Caco-2 (cell line): ENCODE results near the gene TOR2A. TPM values are rescaled to one million over a fixed set of nuclear protein-coding genes. Genes with fewer than 3 reads are reported as not detected.

ENCODE experiments used
- BruUV-seq: library from RNA; stranded (reverse); fragments of 400-500 nt; replicated peaks from 2 replicates; lab custom pipeline; 2021; lab: Mats Ljungman, UMichigan
- CTCF ChIA-PET: fragments of 300-600 bp; sonication (Branson Sonifier 250); formaldehyde crosslinking; loops from one replicate; lab custom pipeline; 2022; ENCODE audit warnings: antibody characterized with exemption; lab: Charles Lee
- POLR2A ChIA-PET: fragments of 300-600 bp; sonication (Branson Sonifier 250); formaldehyde crosslinking; loops from one replicate; lab custom pipeline; 2022; ENCODE audit warnings: antibody characterized with exemption; lab: Charles Lee
- DNase-seq, 2 experiments: peaks; one replicate each; pipeline versions ENCODE4 v3.0.0 to v3.0.0-alpha.2; 2020 to 2022
- H3K27me3 ChIP-seq: replicated peaks from 2 replicates; pipeline ENCODE4 v1.6.0; 2011; ENCODE audit warnings: low read length; ENCODE audit not compliant: control insufficient read depth, insufficient read depth
- H3K36me3 ChIP-seq: 2 replicates; pipeline ENCODE4 v1.5.1; 2011; ENCODE audit warnings: low read length; ENCODE audit not compliant: control insufficient read depth, insufficient read depth
- H3K4me1 ChIP-seq: fragments of 250-450 bp; sonication (Bioruptor Pico); 2 replicates; pipeline ENCODE4 v1.5.1; 2020; ENCODE audit warnings: mild to moderate bottlenecking
- H3K4me3 ChIP-seq: 2 replicates; pipeline ENCODE4 v1.5.1; 2011; ENCODE audit warnings: low read depth, mild to moderate bottlenecking, control low read depth, low read length
- H3K9me3 ChIP-seq: fragments of 250-450 bp; sonication (Bioruptor Pico); 2 replicates; pipeline ENCODE4 v1.5.1; 2020; ENCODE audit warnings: mild to moderate bottlenecking, moderate library complexity
- H3K27ac Mint-ChIP-seq: one replicate; pipeline ENCODE4 v1.8.0; 2022; ENCODE audit warnings: mixed read lengths; ENCODE audit not compliant: unreplicated experiment
- H3K27me3 Mint-ChIP-seq: one replicate; pipeline ENCODE4 v1.8.0; 2022; ENCODE audit warnings: mixed read lengths; ENCODE audit not compliant: insufficient read depth, unreplicated experiment
- H3K36me3 Mint-ChIP-seq: one replicate; pipeline ENCODE4 v1.8.0; 2022; ENCODE audit warnings: mild to moderate bottlenecking, mixed read lengths; ENCODE audit not compliant: insufficient read depth, unreplicated experiment
- H3K4me1 Mint-ChIP-seq: one replicate; pipeline ENCODE4 v1.8.0; 2022; ENCODE audit warnings: low read depth, mixed read lengths; ENCODE audit not compliant: unreplicated experiment
- H3K4me3 Mint-ChIP-seq: one replicate; pipeline ENCODE4 v1.8.0; 2022; ENCODE audit warnings: mild to moderate bottlenecking, moderate library complexity, mixed read lengths; ENCODE audit not compliant: unreplicated experiment
- H3K9me3 Mint-ChIP-seq: one replicate; pipeline ENCODE4 v1.8.0; 2022; ENCODE audit warnings: mixed read lengths; ENCODE audit not compliant: unreplicated experiment
- CTCF ChIP-seq, 2 experiments: fragments of 200-600 bp in 1 of 2; IDR thresholded peaks; 1 replicate in 1 of 2; 2 replicates in 1 of 2; pipeline versions ENCODE4 v1.5.1 to v1.8.0; 2011 to 2022; ENCODE audit warnings: antibody characterized with exemption in 1 of 2, control low read depth in 1 of 2, inconsistent platforms in 1 of 2, low read depth in 1 of 2, low read length in 1 of 2, mild to moderate bottlenecking in 1 of 2, moderate library complexity in 1 of 2; ENCODE audit not compliant: insufficient read depth in 1 of 2, severe bottlenecking in 1 of 2, unreplicated experiment in 1 of 2
- intact Hi-C: fragments of 100-400 bp; cut with micrococcal nuclease; formaldehyde crosslinking; loops from one replicate; pipeline ENCODE4 v1.10.0; 2022; ENCODE audit not compliant: unreplicated experiment
- total RNA-seq: library from RNA; stranded (reverse); gene quantifications from 2 replicates; pipeline ENCODE4 v1.2.3, GENCODE V29; 2022

Gene TOR2A
- total RNA-seq, 1 experiment from 2014 or later: 12.9 TPM

- no TSS peak for BruUV-seq
- H3K27me3 Mint-ChIP-seq: peaks cover 3% of the 10 kb centered on the region
- peak overlapping the region; percentile 82 for H3K4me3 Mint-ChIP-seq
- H3K27ac Mint-ChIP-seq: no peak overlapping the region
- Histone ChIP-seq H3K4me3 (peak overlapping the region; percentile 48), H3K4me1 (no peaks in the 10 kb centered on the region), H3K9me3 (no peaks in the 10 kb centered on the region), H3K27me3 (no peaks in the 10 kb centered on the region), H3K36me3 (no peaks in the 10 kb centered on the region)
- H3K4me1 Mint-ChIP-seq: no peaks in the 10 kb centered on the region
- TF ChIP-seq CTCF (IDR thresholded peaks at IDR 0.05; ENCODE audit: insufficient read depth in 1 of 2, low read depth in 1 of 2, low read length in 1 of 2, severe bottlenecking in 1 of 2, unreplicated experiment in 1 of 2): no peak
- peak; percentile 99 for DNase-seq
- CTCF ChIA-PET: interaction anchor here (0.6 to 3.1 kb wide), 12 partner anchors 8 to 267 kb away, joined by 3 to 32 read pairs (median 3); partner anchors contain the start of genes CDK9 and TOR2A
- intact Hi-C loops: loop anchor here (1.0 kb wide), 1 partner anchor 14 kb away; no protein-coding TSS in a partner anchor
- H3K9me3 Mint-ChIP-seq: no peaks in the 10 kb centered on the region
- H3K36me3 Mint-ChIP-seq: no peaks in the 10 kb centered on the region
- POLR2A ChIA-PET: interaction anchor here (0.5 to 1.0 kb wide), 7 partner anchors 13 to 297 kb away, joined by 3 to 8 read pairs (median 4); partner anchors contain the start of genes ST6GALNAC4 and TOR2A
Measured at GRCh38 chr9:127770905-127771569, 35.9 kb upstream of the TOR2A start.

GRCh38 chr9:127770583-127770904, 35.5 kb upstream of the TOR2A start:
- TF ChIP-seq CTCF (IDR thresholded peaks at IDR 0.05; ENCODE audit: insufficient read depth in 1 of 2, low read depth in 1 of 2, low read length in 1 of 2, severe bottlenecking in 1 of 2, unreplicated experiment in 1 of 2): no peak
- CTCF ChIA-PET: interaction anchor here (0.6 to 3.1 kb wide), 10 partner anchors 8 to 267 kb away, joined by 3 to 32 read pairs (median 3); partner anchors contain the start of genes CDK9 and TOR2A
- H3K27ac Mint-ChIP-seq: no peak overlapping the region
- no peaks in the 10 kb centered on the region for H3K4me1 Mint-ChIP-seq
- H3K4me3 Mint-ChIP-seq: peak overlapping the region; percentile 82
- no TSS peak for BruUV-seq
- no peaks in the 10 kb centered on the region for H3K4me1 ChIP-seq
- peaks cover 3% of the 10 kb centered on the region for H3K27me3 Mint-ChIP-seq
- no peaks in the 10 kb centered on the region for H3K9me3 Mint-ChIP-seq
- POLR2A ChIA-PET: interaction anchor here (0.5 to 1.0 kb wide), 6 partner anchors 14 to 298 kb away, joined by 3 to 8 read pairs (median 4); partner anchors contain the start of genes ST6GALNAC4 and TOR2A
- DNase-seq: no peak
- intact Hi-C loops: no loop called here
- H3K27me3 ChIP-seq: no peaks in the 10 kb centered on the region
- H3K36me3 Mint-ChIP-seq: no peaks in the 10 kb centered on the region
- peak overlapping the region; percentile 48 for H3K4me3 ChIP-seq
- H3K9me3 ChIP-seq: no peaks in the 10 kb centered on the region
- no peaks in the 10 kb centered on the region for H3K36me3 ChIP-seq

- intact Hi-C loops: no loop called here
- no peak for TF ChIP-seq CTCF (IDR thresholded peaks at IDR 0.05; ENCODE audit: insufficient read depth in 1 of 2, low read depth in 1 of 2, low read length in 1 of 2, severe bottlenecking in 1 of 2, unreplicated experiment in 1 of 2)
- peak overlapping the region; percentile 82 for H3K4me3 Mint-ChIP-seq
- BruUV-seq: no TSS peak
- no peaks in the 10 kb centered on the region for H3K9me3 ChIP-seq
- no peak for DNase-seq
- ChIA-PET POLR2A (interaction anchor here (0.6 kb wide), 1 partner anchor 452 kb away, joined by 3 read pairs; no protein-coding TSS in a partner anchor), CTCF (interaction anchor here (1.7 to 3.1 kb wide), 2 partner anchors 33 to 35 kb away, joined by 3 to 32 read pairs; partner anchors contain the start of gene TOR2A)
- no peaks in the 10 kb centered on the region for H3K36me3 ChIP-seq
- no peak overlapping the region for H3K27ac Mint-ChIP-seq
- no peaks in the 10 kb centered on the region for H3K36me3 Mint-ChIP-seq
- H3K4me1 Mint-ChIP-seq: no peaks in the 10 kb centered on the region
- H3K4me3 ChIP-seq: no peak overlapping the region
- H3K4me1 ChIP-seq: no peaks in the 10 kb centered on the region
- peaks cover 3% of the 10 kb centered on the region for H3K27me3 Mint-ChIP-seq
- H3K27me3 ChIP-seq: no peaks in the 10 kb centered on the region
- no peaks in the 10 kb centered on the region for H3K9me3 Mint-ChIP-seq
Measured at GRCh38 chr9:127769929-127770582, 35.0 kb upstream of the TOR2A start.
